Ecto neural progenitor cell (in vitro differentiated cells): Measurements from ENCODE around the gene NXPH4.

Experiments used
- DNase-seq: peaks from one replicate; pipeline ENCODE4 v3.0.0-alpha.2; 2018; ENCODE audit warnings: low spot score

The NXPH4 gene

DNA sequence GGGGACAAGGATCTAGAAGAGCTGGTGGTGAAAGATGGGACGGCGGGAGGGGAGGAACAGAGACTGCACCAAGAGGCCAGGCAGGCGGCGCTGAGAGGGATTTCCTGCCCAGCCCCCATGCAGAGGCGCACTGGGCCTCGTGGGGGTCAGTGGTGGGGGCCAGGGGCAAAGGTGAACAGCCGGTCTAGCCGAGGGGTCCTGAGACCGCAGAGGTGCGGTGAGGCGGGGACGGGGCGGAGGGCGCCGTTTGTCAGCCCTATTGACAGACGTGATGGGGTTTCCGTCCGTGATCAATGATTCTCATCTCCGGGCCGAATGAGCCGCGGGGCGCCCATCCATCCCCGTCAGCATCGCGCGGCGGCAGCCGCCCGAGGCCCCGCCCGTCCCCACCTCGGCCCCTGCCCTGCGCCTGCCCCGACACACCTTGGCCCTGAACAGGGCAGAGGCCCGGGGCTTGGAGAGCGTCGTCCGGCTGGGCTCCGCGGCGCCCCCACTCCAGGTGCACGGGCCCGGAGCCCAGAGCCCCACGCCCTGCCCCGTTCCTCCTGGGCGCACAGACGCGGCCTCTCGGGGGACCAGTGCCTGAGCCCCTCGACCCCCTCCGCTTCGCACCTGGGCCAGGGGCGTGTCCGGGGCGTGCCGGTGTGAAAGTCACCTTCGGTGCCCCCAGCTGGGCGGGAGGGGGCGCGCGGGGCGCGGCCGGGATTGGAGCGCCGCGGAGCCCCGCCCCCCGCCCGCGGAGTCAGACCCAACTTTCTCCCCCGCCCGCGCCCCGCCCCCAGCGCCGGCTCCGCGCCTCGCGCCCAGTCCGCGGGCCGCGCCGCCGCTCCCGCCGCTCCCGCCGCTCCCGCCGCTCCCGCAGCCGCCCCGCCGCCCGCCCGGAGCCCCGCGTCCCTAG lies at the start of gene NXPH4:
Gene NXPH4, plus strand, starts transcription at position 781 of the 898 bp plus-strand sequence. CDS start 176 bp downstream, outside the sequence.
- peak; percentile 75 for DNase-seq

DNA sequence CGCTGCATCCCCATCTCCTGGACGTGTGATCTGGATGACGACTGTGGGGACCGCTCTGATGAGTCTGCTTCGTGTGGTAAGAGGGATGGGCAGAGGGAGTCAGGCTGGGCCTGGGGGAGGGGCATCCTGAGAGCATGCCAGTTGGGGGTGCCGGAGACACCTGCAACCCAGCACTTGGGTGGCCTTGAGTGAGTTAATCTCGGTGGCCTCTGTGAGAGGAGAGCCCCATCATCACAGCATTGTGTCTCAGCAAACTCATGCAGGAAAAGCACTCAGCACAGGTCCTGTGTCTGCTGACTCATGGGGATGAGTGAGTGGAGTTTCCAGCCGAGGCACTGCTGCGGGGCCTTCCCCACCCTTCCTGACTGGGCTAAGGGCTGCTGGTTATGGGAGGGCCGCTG lies 49.6 kb upstream of the NXPH4 start:
- no peak for DNase-seq

DNA sequence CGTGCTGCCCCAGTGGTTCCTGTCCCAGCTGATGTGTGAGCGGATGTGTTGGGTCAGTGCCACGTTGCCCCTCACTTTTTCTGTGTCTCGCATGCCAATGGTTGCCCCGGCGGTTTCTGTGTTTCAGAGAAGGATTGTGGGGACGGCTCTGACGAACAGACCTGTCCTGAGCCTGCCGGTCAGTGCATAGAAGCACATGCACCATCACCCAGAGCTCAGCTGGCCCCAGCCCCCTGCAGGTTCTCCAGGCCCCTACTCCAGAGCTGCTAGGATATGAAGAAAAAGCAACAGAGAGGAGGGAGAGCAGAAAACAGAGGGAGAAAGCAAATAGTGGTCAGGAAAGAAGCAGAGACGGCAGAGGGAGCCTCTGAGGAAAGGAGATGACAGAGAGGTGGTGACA lies 48.5 kb upstream of the NXPH4 start:
- DNase-seq: no peak

DNA sequence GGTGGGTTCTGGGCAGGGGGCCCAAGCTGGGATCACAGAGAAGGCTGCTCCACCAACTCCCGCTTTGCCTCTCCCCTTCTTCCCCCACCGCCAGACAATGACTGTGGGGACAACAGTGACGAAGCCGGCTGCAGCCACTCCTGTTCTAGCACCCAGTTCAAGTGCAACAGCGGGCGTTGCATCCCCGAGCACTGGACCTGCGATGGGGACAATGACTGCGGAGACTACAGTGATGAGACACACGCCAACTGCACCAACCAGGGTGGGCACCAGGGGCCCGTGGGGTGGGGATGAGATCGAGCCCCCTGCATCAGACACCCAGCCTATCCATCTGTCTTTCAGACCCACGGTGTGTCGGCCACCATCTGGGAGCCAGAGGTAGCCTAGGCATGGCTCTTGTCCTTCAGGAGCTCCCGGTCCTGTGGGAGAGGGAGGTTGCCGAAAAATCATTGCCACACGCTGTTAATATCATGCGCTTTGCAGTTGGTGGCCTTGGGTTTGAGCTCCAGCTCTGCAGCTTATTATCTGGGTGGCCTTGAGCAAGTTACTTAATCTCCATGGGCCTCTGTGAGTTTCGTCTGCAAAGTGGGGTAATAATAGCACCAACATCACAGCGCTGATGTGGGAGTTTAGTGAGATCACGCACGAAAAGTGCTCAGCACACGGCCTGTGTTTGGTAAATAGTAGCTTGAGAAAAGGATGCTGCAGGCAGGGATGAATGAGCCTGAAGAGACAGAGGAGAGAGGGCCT lies 47.4 kb upstream of the NXPH4 start:
- DNase-seq: no peak

DNA sequence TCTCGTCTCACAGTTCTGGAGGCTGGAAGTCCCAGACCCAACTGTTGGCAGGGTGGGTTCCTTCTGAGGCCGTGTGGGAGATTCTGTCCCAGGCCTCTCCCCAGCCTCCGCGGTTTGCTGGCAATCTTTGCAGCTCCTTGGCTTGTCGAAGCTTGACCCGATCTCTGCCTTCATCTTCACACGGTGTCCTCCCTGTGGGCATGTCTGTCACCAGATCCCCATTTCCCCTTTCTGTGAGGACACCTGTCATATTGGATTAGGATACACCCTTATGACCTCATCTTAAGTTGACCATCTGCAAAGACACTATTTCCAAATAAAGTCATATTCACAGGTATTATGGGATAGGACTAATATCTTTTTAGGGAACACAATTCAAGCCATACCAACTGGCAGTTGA lies 46.6 kb upstream of the NXPH4 start:
- no peak for DNase-seq

DNA sequence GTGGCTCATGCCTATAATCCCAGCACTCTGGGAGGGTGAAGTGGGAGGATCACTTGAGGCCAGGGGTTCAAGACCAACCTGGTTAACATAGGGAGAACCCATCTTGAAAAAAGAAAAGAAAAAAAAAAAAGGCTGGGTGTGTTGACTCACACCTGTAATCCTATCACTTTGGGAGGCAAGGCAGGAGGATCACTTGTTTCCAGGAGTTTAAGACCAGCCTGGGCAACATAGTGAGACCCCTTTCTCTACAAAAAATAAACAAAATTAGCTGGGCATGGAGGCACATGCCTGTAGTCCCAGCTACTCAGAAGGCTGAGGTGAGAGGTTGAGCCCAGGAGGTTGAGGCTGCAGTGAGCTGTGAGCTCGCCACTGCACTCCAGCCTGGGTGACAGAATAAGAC lies 46.2 kb upstream of the NXPH4 start:
- DNase-seq: no peak

DNA sequence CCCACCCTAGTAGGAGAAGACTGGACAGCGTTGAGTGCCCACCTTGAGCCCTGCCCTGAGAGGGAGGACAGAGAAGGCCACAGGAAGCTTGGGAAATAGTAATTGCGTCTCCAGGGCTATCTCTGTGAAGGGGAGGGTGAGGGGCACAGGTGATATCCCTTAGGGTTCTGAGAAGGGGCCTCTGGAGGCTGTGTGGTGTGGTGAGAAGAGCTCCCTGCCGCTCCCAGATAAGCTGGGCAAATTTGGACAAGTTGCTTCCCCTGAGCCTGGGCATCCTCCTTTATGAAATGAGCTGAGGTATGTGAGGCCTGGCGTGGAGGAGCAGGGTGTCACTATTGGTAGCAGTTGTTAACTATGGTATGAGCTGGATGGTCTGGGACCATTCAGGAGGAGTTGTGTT lies 45.7 kb upstream of the NXPH4 start:
- no peak for DNase-seq

DNA sequence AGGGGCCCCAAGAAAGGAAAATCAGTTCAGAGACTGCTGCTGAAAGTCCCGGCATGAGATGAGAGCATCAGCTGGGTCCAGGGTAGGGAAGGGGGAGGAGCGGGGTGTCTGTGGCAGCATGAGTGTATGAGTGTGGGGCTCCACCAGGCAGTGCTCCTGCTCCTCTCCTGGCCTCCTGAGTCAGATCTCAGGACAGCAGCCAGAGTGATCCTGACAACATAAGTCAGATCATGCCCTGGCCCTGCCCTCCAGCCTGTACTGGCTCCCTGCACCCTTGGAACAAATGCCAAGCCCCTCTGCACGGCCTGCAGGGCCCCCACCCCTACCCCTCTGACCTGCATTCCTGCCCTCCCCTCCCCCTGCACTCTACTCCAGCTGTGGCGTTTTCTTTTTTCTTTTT lies 44.9 kb upstream of the NXPH4 start:
- DNase-seq: no peak

DNA sequence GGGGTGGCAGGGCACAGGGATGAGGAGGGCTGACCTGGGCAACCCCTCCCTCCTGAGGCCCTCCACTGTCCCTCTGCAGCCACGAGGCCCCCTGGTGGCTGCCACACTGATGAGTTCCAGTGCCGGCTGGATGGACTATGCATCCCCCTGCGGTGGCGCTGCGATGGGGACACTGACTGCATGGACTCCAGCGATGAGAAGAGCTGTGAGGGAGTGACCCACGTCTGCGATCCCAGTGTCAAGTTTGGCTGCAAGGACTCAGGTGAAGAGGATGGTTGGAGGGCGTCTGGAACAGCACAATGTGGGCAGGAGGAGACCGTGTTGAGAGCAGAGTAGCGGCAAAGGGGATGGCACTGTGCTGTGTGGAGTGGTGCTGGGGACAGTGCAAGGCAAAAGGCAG lies 43.5 kb upstream of the NXPH4 start:
- peak; percentile 71 for DNase-seq

DNA sequence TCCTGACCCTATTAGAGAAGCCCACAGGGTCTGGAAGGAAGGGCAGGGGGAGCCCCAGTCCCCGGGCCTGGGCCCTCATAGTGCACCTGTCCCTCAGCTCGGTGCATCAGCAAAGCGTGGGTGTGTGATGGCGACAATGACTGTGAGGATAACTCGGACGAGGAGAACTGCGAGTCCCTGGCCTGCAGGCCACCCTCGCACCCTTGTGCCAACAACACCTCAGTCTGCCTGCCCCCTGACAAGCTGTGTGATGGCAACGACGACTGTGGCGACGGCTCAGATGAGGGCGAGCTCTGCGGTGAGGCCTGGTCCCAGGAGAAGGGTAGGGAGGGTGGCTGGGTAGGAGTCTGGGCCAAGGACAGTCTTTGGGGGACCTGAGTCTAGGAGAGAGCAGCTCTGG lies 42.9 kb upstream of the NXPH4 start:
- no peak for DNase-seq

DNA sequence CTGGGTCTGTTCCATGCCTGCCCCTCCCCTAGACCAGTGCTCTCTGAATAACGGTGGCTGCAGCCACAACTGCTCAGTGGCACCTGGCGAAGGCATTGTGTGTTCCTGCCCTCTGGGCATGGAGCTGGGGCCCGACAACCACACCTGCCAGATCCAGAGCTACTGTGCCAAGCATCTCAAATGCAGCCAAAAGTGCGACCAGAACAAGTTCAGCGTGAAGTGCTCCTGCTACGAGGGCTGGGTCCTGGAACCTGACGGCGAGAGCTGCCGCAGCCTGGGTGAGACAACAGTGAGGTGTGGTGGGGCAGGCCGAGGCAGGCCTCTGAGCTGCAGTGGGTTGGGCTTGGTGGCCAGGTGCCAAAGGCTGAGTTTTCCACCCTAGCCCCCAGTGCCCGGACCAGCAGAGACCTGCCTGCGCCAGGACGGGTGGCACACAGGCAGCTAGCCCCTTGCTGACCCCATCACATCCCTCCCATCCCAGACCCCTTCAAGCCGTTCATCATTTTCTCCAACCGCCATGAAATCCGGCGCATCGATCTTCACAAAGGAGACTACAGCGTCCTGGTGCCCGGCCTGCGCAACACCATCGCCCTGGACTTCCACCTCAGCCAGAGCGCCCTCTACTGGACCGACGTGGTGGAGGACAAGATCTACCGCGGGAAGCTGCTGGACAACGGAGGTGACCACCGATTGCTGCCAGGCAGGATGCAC lies 41.0 kb upstream of the NXPH4 start:
- DNase-seq: peak; percentile 92

DNA sequence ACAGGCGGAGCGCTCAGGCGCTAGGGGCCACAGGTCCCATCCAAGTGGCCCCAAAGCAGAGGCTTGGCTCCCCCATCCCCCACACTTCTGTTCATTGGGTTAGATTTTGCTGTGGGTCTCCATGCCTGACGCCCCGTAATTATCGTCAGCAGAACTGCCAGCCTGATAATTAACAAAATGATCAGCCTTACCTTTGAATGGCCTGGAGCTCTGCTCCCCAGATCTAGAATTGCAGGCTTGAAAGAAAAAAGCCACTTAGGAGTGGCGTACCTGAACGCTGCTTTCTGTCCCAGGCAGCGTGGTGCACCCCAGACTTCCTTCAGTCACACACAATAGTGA lies 40.5 kb upstream of the NXPH4 start:
- DNase-seq: no peak

DNA sequence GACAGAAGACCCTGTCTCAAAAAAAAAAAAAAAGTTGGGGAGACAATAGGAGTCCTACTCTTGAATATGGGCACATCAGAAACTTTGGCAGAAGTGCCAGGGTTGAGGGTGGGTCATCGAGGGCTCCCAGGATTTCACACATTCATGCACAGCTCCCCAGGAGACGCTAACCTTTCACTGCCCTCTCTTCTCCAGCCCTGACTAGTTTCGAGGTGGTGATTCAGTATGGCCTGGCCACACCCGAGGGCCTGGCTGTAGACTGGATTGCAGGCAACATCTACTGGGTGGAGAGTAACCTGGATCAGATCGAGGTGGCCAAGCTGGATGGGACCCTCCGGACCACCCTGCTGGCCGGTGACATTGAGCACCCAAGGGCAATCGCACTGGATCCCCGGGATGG lies 39.7 kb upstream of the NXPH4 start:
- DNase-seq: no peak

DNA sequence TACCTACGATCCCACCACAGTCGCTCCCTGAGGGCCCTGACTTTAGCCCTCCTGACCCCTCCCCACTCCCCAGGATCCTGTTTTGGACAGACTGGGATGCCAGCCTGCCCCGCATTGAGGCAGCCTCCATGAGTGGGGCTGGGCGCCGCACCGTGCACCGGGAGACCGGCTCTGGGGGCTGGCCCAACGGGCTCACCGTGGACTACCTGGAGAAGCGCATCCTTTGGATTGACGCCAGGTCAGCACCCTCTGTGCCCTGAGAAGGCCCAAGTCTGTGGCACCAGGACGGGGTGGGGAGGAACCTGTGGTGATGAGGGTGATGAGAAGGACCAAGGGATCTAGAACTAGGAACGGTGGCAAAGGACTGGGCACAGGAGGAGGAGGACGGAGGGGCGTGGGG lies 39.2 kb upstream of the NXPH4 start:
- no peak for DNase-seq

DNA sequence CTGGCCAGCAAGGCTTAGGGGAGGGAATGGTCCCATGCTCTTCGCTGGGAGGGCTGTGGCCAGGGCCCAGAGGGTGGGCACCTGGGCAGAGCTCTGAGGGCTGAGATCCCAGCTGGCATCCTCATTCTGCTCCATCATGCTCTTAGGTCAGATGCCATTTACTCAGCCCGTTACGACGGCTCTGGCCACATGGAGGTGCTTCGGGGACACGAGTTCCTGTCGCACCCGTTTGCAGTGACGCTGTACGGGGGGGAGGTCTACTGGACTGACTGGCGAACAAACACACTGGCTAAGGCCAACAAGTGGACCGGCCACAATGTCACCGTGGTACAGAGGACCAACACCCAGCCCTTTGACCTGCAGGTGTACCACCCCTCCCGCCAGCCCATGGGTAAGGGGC lies 38.4 kb upstream of the NXPH4 start:
- DNase-seq: no peak

DNA sequence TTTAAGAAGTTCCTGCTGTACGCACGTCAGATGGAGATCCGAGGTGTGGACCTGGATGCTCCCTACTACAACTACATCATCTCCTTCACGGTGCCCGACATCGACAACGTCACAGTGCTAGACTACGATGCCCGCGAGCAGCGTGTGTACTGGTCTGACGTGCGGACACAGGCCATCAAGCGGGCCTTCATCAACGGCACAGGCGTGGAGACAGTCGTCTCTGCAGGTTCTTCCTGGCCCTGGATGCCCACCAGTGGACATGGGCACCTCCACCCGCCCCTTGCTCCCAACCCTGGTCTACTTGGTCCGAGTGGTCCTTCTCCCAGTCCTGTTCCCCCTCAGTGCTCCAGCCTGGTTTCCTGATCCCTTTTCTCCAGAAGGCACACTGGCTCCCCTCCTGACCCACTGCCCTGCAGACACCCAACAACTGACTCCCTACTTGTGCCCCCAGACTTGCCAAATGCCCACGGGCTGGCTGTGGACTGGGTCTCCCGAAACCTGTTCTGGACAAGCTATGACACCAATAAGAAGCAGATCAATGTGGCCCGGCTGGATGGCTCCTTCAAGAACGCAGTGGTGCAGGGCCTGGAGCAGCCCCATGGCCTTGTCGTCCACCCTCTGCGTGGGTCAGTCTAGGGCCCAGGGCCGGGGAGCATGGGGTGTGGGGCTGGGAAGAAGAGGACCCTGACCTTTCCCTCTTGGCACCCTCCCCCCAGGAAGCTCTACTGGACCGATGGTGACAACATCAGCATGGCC lies 37.1 kb upstream of the NXPH4 start:
- DNase-seq: no peak

DNA sequence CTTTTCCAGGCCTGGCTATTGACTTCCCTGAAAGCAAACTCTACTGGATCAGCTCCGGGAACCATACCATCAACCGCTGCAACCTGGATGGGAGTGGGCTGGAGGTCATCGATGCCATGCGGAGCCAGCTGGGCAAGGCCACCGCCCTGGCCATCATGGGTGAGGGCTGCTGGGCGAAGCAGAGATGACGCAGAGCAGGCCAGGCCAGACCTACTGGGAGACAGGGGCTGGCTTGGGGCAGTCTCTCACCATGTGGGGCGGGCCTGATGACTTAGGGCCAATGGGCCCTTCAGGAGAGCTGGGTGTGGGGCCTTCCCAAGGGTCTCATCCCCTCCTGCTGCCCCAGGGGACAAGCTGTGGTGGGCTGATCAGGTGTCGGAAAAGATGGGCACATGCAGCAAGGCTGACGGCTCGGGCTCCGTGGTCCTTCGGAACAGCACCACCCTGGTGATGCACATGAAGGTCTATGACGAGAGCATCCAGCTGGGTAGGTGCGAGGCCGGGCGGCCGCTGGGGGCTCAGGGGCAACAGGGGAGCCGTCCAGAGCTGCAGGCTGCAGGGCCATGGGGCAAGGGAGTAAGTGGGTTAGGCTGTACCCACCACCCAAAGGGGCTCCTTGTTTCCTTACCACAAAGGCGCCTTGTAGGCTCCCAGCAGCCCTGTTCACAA lies 36.1 kb upstream of the NXPH4 start:
- DNase-seq: no peak

DNA sequence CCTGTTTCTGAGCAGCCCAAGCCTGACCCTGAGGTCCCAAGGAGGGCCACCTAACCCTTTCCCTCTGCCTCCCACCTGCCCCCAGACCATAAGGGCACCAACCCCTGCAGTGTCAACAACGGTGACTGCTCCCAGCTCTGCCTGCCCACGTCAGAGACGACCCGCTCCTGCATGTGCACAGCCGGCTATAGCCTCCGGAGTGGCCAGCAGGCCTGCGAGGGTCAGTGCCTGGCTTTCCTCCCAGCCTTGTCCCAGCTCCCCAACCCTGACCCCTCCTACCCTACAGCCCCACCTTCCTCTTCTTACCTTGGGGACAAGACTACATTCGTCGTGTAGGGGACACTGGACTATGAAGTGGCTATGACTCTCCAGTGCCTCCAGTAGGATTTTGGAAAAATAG lies 35.5 kb upstream of the NXPH4 start:
- no peak for DNase-seq

DNA sequence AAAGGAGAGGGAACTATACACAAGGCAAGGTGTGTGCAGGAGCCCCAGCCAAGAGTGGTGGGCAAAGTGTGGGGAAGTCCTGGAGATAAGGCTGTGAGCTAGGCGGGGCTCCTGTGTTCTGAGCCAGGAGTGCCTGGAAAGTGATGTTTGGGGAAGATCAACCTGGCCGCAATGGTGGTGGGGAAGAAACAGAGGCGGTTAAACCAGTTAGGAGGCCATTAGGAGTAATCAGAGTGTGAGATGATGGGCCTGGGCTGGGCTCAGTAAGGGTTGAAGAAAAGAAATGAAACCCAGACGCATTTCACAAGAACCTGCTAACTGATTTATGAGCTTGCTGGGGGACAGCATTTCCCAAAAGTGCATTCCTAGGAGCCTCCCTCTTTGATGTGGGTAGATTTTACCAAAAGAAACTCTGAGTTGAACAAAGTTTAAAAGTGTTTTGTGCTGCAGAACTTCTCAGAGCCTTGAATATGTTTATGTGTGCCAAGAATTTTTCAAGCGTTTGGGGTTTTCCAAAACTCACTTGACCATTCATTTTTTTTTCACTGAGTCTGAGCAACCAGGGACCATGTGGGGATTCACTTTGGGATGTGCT lies 34.9 kb upstream of the NXPH4 start:
- DNase-seq: no peak

DNA sequence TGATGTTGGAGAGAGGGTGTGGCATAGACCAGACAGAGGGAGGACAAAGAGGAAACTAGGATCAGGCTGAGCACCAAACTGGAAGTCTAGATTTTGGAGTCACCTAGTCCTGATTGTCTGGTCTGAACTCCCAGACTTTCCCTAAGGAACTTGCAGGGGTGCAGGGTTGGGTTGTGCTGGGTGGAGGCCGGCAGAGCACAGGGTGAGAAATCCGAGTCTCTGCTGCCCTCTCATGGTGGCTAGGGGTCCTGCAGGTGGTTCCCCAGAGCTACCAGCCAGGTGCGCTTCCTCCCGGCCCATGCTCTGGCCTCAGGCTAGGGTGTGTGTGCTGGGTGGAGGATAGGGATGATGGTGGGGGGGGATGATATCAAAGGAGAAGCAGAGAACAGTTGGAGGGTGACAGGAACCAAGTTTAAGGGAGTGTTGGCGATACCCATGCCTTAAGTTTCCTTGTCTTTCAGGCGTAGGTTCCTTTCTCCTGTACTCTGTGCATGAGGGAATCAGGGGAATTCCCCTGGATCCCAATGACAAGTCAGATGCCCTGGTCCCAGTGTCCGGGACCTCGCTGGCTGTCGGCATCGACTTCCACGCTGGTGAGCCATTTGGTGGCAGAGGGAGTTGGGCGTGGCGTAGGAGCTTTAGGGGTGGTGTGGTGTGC lies 33.5 kb upstream of the NXPH4 start:
- peak; percentile 90 for DNase-seq
